ENCODE results near the gene ENSA.
"Not testable (repeated sequence)": the region's sequence is repeated elsewhere in the genome, so short reads cannot be mapped to it uniquely, and the experiment has no call there.

Gene ENSA

GRCh38 chr1:150621497-150622302 is 7.7 kb downstream of the ENSA start:
- peak; percentile 48 for DNase-seq

GRCh38 chr1:150620919-150621318 is 8.5 kb downstream of the ENSA start:
- no peak for DNase-seq

GRCh38 chr1:150619576-150620509 is 9.6 kb downstream of the ENSA start:
- DNase-seq = peak; percentile 38

- DNase-seq = no peak
These were observed 13.8 kb downstream of the ENSA start for GRCh38 chr1:150615346-150616201.

- peak; percentile 97 for DNase-seq
These were observed 16.1 kb downstream of the ENSA start for GRCh38 chr1:150613061-150613920.

- no peak for DNase-seq
These were observed 17.4 kb downstream of the ENSA start for GRCh38 chr1:150612014-150612345.

- DNase-seq = no peak
These were observed 18.8 kb downstream of the ENSA start for GRCh38 chr1:150610576-150610975.

GRCh38 chr1:150609732-150610131 is 19.7 kb downstream of the ENSA start:
- DNase-seq = no peak

- no peak for DNase-seq
These were observed 22.8 kb downstream of the ENSA start for GRCh38 chr1:150606463-150607142.

- DNase-seq = not testable (repeated sequence)
These were observed 24.0 kb downstream of the ENSA start for GRCh38 chr1:150605451-150605731.

- no peak for DNase-seq
These were observed 25.2 kb downstream of the ENSA start for GRCh38 chr1:150604226-150604588.

- no peak for DNase-seq
These were observed 25.7 kb downstream of the ENSA start for GRCh38 chr1:150603711-150604110.

- not testable (repeated sequence) for DNase-seq
These were observed 27.0 kb downstream of the ENSA start for GRCh38 chr1:150602372-150602771.

GRCh38 chr1:150601540-150601939 is 27.9 kb downstream of the ENSA start:
- no peak for DNase-seq

- not testable (repeated sequence) for DNase-seq
These were observed 31.1 kb downstream of the ENSA start for GRCh38 chr1:150598346-150598745.

- DNase-seq = no peak
These were observed 32.4 kb downstream of the ENSA start for GRCh38 chr1:150596976-150597375.

- DNase-seq = no peak
These were observed 33.1 kb downstream of the ENSA start for GRCh38 chr1:150596095-150596892.

- DNase-seq = no peak
These were observed 47.0 kb downstream of the ENSA start for GRCh38 chr1:150582371-150582770.

- DNase-seq = not testable (repeated sequence)
These were observed 47.5 kb downstream of the ENSA start for GRCh38 chr1:150581962-150582361.

GRCh38 chr1:150581437-150581836 is 48.0 kb downstream of the ENSA start:
- not testable (repeated sequence) for DNase-seq

- DNase-seq = not testable (repeated sequence)
These were observed 48.4 kb downstream of the ENSA start for GRCh38 chr1:150580966-150581365.

All from MV-4-11 (cell line).